Stimulated activated CD4-positive, alpha-beta T cell treated with anti-CD3 and anti-CD28 coated beads, Interleukin-1b, Interleukin-23, amount 100 ng/mL, for 24 hours (primary cell): ENCODE results near the gene NOTCH4.
"Not testable (repeated sequence)": the region's sequence is repeated elsewhere in the genome, so short reads cannot be mapped to it uniquely, and the experiment has no call there.

Experiments
- DNase-seq, 4 experiments: peaks; one replicate each; pipeline ENCODE4 v3.0.0-alpha.2; 2020; ENCODE audit warnings: low read depth in 4 of 4, low spot score in 1 of 4

NOTCH4 gene

GRCh38 chr6:32194825-32195651, 28.8 kb downstream of the NOTCH4 start:
- DNase-seq: no peak

DNA sequence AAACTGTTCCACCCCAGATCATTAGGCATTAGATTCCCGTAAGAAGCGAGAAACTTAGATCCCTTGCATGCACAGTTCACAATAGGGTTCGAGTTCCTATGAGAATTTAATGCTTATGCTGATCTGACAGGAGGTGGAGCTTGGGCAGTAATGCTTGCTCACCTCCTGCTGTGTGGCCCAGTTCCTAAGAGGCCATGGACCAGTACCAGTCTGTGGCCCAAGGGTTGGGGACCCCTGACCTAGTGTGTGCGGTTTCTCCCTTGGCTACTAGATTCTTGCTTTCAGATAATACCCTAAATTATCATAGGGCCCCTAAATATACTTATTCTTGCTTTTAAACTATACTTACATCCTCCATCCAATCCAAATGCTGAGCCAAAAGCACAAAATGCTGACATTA, 29.5 kb downstream of the NOTCH4 start:
- no peak for DNase-seq

DNA sequence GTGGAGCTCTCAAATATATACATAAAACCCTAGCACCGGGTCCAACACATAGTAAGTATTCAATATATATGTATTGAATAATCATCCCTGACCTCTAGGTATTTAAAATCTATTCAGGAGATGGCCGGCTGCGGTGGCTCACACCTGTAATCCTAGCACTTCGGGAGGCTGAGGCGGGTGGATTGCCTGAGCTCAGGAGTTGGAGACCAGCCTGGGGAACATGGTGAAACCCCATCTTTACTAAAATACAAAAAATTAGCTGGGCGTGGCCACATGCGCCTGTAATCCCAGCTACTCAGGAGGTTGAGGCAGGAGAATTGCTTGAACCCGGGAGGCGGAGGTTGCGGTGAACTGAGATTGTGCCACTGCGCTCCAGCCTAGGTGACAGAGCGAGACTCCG, 30.8 kb downstream of the NOTCH4 start:
- DNase-seq: not testable (repeated sequence)

DNA sequence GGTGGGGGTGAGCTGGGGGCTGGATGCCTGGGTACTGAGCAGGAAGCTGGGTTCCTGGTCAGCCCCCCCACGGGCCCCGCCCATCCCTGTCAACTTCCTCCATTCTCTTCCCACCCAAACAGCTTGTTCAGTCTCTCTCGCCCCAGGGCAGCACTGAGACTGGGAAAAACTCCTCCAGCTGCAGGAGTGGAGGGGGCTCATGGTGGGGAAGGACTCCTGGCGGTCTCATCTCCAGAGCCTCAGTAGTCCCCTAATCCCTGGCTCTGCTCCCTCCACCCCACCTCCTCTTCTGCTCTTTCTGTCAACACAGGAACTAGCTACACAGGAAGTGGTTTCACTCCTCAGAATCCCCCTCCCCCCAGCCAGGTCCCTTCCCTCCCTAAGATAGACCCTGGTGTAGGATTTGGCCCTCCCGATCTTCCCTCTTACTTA, 31.2 kb downstream of the NOTCH4 start, which contains the start of gene GPSM3:
GPSM3 (minus strand) TSS at position 36 of the 432 bp plus-strand sequence. CDS start 130 bp downstream, outside the sequence.
- DNase-seq: peak in 1 of 4 experiments; percentile 47

DNA sequence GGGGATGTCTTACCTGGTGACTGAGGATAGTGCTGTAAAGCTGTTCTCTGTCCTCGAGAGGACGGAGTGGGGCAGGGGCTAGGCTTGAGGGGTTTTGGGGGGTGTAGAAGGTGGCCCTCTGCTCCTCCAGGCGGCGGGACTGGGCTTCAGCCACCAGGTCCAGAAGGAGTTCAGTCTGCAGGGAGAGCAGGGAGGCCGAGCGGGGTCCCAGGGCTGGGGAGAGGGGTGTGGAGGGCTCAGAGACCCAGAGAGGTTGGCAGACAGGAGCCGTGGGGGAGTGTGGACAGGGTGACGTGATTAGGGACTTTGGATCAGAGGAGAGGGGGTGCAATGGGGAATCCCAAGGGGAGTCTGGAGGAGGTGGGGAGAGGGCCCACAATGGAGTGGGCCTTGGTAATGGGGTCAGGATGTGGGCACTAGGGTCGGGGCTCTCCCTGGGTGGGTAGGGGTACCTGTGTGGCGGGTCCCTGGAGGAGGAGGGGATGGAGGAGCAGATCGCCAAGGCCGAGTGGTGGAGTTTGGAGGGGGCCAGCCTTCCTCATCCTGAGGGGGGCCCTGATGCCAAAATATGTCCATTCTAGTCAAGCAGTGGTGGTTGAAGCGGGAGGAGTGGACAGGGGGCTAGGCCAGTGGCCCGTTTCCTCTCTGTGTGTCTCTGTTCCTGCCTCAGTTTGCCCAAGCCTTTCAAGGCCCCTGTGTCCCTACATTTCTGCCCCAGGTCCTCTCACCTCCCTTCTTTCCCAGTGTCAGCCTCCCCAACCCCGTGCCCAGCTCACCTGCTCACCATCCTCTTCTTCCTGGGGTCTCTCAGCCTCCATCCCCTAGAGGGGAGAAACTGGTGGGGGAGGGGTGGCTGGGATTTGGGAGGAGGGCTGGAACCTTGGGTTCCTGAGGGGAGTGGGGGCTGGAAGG, 31.9 kb downstream of the NOTCH4 start:
- no peak for DNase-seq

GRCh38 chr6:32190911-32191677, 32.8 kb downstream of the NOTCH4 start:
- DNase-seq: no peak

DNA sequence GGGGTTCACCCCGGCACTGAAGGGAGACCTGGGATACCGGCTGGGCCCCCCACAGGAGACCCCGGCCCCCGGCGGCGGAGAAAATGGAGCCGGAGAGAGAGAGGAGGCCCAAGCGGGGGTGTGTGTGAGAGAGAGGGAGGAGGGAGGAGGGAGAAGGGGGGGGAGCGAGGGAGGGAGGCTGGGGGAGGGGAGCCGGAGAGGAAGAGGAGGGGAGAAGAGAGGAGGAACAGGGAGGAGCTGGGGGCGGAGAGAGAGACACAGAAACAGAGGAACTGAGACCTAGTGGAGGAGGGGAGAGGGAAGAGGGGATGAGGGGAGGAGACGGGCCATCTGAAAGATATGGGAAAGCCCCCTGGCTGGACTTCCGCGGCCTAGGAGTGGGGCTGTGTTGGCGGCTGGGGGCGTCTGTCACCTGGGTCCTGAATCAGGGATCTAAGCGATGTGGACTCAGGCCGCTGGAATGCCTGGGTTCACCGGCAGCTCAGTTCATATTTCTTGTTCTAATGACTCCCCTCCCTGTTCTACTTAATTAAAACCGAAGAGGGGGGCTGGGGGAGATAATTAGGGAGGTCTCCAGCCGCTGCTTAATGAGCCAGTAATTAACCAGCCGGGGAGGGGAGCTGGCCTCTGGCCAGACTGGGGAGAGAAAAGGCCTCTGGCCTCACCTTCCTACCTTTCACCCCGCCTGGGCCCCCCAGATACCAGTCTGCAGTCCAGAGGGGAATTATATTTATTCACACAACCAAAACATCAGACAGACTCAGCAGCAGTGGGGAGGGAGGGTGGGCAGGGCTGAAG, 33.6 kb downstream of the NOTCH4 start, which contains the start of gene PBX2:
PBX2 (minus strand) TSS at position 149 of the 798 bp plus-strand sequence. CDS start 287 bp downstream, outside the sequence.
- DNase-seq: peak; percentile 55 to 87 (median 77)

DNA sequence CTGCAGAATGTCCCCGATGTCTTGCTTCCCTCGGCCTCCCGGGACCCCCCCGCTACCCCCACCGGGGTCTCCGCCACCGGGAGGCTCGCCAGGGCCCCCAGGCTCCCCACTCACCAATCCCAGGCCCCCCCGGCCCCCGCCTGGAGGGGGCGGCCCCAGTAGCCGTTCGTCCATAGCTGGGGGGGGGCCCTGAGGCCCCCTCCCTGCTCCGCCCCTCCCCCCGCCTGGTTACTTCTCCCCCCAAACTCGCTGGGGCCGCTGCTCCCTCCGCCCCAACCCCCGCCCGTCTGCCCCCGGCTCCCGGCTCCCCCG, 34.2 kb downstream of the NOTCH4 start:
- DNase-seq: no peak

GRCh38 chr6:32189069-32189741, 34.7 kb downstream of the NOTCH4 start:
- DNase-seq: no peak

DNA sequence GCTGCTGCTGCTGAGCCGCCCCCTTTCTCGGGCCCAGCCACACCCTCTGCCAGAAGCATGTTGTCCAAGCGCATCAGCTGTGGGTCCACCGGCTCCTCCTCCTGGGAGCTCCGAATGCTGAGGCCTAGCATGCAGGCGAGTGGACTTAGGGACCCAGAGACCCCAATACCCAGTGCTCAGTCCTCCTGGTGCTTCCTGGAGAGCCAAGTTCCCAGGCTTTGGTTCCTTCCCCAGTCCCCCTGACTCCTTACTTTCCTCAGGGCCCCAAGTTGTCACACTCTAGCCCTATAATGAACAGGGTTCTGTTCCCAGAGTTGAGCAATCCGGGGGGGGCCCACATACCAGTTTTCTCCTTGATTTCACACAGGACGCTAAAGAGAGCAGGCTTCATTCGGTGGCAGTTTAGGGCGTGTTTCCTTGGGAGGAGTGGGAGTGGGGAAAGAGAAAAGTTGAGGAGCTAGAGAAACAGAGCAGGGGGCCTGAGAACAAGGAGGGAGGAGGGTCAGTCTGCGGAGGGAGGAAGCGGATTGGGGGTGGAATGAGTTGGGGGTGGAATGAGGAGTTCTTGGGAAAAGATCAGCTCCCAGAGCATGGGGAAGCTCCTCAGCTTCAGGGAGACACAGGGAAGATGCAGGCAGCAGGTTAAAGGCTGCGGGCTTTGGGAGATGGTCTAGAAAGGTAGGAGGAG, 35.3 kb downstream of the NOTCH4 start:
- DNase-seq: no peak

DNA sequence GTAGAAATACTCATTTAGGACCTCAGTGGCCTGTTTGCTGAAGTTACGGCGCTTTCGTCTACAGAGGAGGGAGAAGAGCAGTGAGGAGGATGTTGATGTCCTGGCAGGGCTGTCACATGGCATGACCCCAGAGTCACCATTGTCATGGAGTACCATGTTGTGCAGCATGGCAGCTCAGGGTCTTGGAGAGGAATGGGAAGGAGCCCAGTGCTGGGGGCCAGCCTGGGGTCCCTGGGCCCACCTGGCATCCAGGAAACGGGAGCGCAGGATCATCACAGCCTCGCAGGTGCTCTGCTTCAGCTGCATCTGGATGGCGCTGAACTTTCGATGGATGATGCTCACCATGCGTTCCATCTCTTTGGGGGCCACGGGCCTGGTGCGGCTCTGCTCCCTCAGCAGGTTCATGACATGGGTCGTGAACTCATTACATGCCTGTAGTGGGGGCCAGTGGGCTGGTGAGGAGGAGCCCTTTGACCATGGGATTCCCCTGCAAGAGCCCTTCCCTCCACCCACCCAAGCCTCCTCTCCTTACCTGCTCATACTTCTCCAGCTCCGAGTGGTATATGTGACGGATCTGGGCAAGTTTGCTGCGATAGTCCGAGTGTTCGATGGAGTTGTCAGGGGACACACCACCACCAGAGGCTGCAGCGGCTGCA, 36.0 kb downstream of the NOTCH4 start:
- DNase-seq: not testable (repeated sequence)

DNA sequence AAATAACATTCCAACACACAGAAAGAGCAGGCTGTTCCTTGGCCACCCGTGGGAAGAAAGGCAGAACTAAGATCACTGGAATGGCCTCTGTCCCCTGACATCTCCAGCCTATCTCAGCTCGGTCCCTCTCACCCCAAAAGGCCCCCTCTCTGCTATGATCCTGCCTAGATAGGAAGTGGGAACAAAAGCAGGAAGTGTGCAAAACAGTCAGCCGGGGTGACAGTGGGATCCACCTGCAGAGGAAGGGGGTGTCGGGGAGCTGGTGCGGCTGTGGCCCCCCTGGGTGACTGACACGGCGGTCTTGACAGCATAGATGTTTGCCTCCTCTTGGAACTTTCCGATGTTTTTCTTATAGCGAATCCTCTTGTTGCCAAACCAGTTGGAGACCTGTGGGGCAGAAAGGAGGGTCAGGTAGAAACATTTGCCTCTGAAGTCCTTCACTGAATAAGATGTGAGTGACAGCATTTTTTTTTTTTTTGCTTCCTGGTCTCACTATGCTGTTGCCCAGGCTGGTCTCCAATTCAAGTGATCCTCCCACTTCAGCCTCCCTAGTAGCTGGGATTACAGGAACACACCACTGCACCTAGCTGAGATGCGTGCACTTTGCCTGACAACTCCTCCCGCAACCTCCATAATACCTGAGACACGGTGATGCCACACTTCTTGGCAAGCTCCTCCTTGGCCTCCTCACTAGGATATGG, 36.7 kb downstream of the NOTCH4 start:
- no peak for DNase-seq

DNA sequence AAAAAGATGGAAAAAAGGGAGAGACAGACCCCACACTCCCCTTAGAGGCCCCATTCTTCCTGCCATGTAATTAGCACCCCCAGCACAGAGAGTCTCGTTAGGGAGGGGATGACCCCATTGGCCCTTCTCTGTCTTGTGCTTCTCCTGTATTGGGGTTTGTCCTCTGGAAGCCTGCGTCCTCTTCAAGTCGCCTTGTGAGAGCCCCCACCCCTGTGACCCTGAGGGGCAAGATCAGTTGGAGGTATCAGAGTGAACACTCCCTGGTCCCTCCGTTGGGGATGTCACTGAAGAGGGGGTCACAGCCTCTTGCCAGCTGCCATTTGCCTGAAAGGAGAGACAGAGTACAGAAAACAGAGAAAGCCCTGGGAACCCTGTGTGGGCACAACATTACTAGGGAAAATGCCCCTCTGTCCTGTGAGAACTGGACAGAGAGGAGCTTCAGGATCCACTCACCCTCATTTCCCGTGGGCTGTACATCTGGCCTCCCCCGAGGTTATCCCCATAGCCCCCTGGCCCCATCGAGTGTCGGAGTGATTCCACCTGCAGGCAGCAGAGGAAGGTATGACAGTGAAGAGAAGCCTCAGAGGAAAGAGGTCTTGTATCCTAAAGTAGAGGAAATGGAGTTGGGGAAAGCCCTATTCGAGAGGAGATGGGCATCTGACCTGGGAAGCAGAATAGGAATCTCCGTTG, 37.6 kb downstream of the NOTCH4 start:
- DNase-seq: not testable (repeated sequence)

GRCh38 chr6:32185681-32186131, 38.2 kb downstream of the NOTCH4 start:
- peak in 2 of 4 experiments; percentile 32 to 59 for DNase-seq

DNA sequence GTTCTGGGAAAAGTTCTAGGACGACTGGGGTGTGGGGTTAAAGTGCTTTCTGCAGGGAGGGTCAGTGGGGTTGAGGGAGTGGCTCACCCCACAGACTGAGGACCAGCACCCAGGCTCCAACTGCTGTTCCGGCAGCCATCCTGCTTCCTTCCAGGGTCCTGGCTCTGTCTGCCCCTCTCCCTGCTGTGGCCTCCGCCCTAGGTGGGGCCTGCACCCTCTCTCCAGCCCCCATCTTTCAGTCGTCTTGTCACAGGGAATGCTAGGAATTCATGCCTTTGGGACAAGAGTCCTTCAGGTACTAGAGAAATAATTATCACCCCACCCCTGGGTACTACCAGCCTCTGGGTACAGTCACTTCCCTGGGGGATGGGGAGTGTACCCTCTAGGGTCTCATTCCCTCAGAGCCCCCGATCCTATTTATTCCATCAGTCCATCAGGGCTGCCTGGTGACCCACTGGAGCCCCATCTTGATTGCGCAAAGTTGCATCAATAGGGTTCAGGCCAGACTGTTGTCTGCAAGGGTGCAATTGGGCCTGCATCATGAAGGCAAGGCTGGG, 39.7 kb downstream of the NOTCH4 start, which contains the start of gene AGER:
AGER (minus strand) TSS at position 170 of the 557 bp plus-strand sequence; CDS start at position 139, 31 bp downstream.
- DNase-seq: no peak

DNA sequence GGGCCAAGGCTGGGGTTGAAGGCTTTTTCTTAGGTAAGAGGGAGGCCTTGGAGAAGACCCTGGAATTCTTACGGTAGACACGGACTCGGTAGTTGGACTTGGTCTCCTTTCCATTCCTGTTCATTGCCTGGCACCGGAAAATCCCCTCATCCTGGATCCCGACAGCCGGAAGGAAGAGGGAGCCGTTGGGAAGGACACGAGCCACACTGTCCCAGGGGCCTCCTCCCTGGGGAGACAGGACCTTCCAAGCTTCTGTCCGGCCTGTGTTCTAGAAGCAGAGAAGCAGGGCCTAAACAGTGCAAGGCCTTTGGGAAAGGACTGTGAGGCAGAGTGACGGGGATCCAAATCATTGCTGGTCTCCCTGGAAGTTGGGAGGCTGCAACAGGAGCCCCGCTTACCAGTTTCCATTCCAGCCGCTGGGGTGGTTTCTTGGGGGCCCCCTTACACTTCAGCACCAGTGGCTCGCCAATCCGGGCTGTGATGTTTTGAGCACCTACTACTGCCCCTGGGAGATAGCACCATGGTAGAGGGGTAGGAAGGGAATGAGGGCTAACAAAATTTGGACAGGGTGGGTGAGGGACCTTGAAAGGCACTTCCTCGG, 40.3 kb downstream of the NOTCH4 start:
- no peak for DNase-seq
